Activated CD8-positive, alpha-beta T cell treated with anti-CD3 and anti-CD28 coated beads for 36 hours (primary cell): Measurements from ENCODE around the gene APBA3. TPM values are rescaled to one million over a fixed set of nuclear protein-coding genes. Genes with fewer than 3 reads are reported as not detected.
A peak's percentile ranks its signal among the peaks of the same experiment; 100 is the strongest.
"Not testable (repeated sequence)": the region's sequence is repeated elsewhere in the genome, so short reads cannot be mapped to it uniquely, and the experiment has no call there.

Experiments used
- ATAC-seq: fragments of 200-7000 bp; cut with Tn5 transposase; one replicate; pipeline ENCODE4 v1.10.0; 2021; ENCODE audit warnings: mild to moderate bottlenecking, moderate library complexity
- CTCF ChIA-PET: fragments of 350-600 bp; sonication (Branson Sonifier 250); formaldehyde crosslinking; loops from one replicate; lab custom pipeline; 2021; ENCODE audit warnings: antibody characterized with exemption; lab: Charles Lee
- POLR2A ChIA-PET: fragments of 350-600 bp; sonication (Branson Sonifier 250); formaldehyde crosslinking; loops from one replicate; lab custom pipeline; 2021; ENCODE audit warnings: antibody characterized with exemption; lab: Charles Lee
- DNase-seq: peaks from one replicate; pipeline ENCODE4 v3.0.0-alpha.2; 2020
- H3K27ac Mint-ChIP-seq: one replicate; pipeline ENCODE4 v1.8.0; 2021; ENCODE audit warnings: mild to moderate bottlenecking, mixed read lengths
- H3K27me3 Mint-ChIP-seq: one replicate; pipeline ENCODE4 v1.8.0; 2021; ENCODE audit warnings: mixed read lengths
- H3K36me3 Mint-ChIP-seq: one replicate; pipeline ENCODE4 v1.8.0; 2021; ENCODE audit warnings: low read depth, mixed read lengths
- H3K4me1 Mint-ChIP-seq: one replicate; pipeline ENCODE4 v1.8.0; 2021; ENCODE audit warnings: low read depth, mixed read lengths
- H3K4me3 Mint-ChIP-seq: one replicate; pipeline ENCODE4 v1.8.0; 2021; ENCODE audit warnings: mild to moderate bottlenecking, moderate library complexity, mixed read lengths
- H3K9me3 Mint-ChIP-seq: one replicate; pipeline ENCODE4 v1.8.0; 2021; ENCODE audit warnings: mixed read lengths
- intact Hi-C: fragments of 100-400 bp; cut with micrococcal nuclease; formaldehyde crosslinking; loops from one replicate; pipeline ENCODE4 v1.10.0; 2022
- total RNA-seq, 2 experiments: library from RNA; stranded (reverse); gene quantifications; one replicate each; pipeline ENCODE4 v1.2.3, GENCODE V29; 2021
- TF ChIP-seq, protein P1 (sequence below): fragments of 200-600 bp; IDR thresholded peaks from one replicate; pipeline ENCODE4 v1.8.0; 2022; ENCODE audit warnings: antibody characterized with exemption, mild to moderate bottlenecking

Gene APBA3
- total RNA-seq, 2 experiments from 2014 or later, result 28.0 to 29.1 TPM

DNA sequence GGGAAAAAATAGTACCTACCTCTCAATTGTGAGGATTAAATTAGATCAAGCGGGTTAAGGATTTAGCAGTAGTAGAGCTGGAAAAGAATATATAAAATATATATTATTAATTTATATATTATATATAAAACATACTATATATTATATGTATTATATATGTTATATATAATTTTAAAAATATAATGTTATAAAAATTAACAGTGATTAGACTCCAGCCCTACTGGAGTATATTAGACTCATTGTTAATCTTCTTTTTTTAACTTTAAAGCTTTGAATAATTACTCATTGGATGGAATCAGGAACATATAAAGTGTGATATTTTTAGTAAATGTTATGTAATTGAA, 610 bp upstream of the APBA3 start:
- POLR2A ChIA-PET, result interaction anchor here (0.6 to 2.3 kb wide), 11 partner anchors 10 to 576 kb away, joined by 3 to 10 read pairs (median 4); partner anchors contain the start of genes EEF2 and STAP2
- Mint-ChIP-seq H3K27me3 (no peaks in the 10 kb centered on the region), H3K27ac (peak overlapping the region; percentile 99), H3K36me3 (peaks cover 22% of the 10 kb centered on the region), H3K9me3 (no peaks in the 10 kb centered on the region), H3K4me3 (peak overlapping the region; percentile 99), H3K4me1 (peaks cover 41% of the 10 kb centered on the region)
- DNase-seq (no peak), ATAC-seq (no peak)
- intact Hi-C loops, result loop anchor here (10.0 kb wide), 1 partner anchor 53 kb away; no protein-coding TSS in a partner anchor
- TF ChIP-seq, protein P1, sequence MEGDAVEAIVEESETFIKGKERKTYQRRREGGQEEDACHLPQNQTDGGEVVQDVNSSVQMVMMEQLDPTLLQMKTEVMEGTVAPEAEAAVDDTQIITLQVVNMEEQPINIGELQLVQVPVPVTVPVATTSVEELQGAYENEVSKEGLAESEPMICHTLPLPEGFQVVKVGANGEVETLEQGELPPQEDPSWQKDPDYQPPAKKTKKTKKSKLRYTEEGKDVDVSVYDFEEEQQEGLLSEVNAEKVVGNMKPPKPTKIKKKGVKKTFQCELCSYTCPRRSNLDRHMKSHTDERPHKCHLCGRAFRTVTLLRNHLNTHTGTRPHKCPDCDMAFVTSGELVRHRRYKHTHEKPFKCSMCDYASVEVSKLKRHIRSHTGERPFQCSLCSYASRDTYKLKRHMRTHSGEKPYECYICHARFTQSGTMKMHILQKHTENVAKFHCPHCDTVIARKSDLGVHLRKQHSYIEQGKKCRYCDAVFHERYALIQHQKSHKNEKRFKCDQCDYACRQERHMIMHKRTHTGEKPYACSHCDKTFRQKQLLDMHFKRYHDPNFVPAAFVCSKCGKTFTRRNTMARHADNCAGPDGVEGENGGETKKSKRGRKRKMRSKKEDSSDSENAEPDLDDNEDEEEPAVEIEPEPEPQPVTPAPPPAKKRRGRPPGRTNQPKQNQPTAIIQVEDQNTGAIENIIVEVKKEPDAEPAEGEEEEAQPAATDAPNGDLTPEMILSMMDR, result no peak
- CTCF ChIA-PET, result interaction anchor here (1.0 to 6.5 kb wide), 13 partner anchors 19 to 377 kb away, joined by 3 to 39 read pairs (median 4); partner anchors contain the start of gene EEF2

DNA sequence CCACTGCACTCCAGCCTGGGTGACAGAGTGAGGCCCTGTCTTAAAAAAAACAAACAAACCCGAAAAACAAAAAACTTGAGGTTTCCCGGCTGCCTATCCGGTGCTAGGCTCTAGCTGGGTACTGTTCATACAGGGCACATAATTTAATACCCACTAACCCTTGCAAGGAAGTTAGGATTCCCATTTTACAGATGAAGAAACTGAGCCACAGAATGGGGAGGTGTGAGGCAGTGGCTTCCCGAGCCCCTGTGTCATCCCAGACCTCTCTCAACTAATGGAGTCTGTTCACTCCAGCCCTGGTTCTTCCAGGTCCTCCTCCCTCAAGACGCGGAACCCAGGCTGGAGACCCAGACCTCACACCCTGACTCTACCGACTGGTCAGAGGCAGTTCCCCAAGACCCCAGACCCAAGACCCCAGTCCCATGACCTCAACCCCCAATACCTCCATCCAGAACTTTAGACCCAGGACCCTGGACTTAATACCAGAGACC, 576 bp downstream of the APBA3 start:
- intact Hi-C loops, result loop anchor here (10.0 kb wide), 1 partner anchor 54 kb away; no protein-coding TSS in a partner anchor
- CTCF ChIA-PET, result interaction anchor here (0.7 to 6.5 kb wide), 6 partner anchors 28 to 236 kb away, joined by 3 to 39 read pairs (median 4); no protein-coding TSS in a partner anchor
- peak overlapping the region; percentile 96 for H3K27ac Mint-ChIP-seq

DNA sequence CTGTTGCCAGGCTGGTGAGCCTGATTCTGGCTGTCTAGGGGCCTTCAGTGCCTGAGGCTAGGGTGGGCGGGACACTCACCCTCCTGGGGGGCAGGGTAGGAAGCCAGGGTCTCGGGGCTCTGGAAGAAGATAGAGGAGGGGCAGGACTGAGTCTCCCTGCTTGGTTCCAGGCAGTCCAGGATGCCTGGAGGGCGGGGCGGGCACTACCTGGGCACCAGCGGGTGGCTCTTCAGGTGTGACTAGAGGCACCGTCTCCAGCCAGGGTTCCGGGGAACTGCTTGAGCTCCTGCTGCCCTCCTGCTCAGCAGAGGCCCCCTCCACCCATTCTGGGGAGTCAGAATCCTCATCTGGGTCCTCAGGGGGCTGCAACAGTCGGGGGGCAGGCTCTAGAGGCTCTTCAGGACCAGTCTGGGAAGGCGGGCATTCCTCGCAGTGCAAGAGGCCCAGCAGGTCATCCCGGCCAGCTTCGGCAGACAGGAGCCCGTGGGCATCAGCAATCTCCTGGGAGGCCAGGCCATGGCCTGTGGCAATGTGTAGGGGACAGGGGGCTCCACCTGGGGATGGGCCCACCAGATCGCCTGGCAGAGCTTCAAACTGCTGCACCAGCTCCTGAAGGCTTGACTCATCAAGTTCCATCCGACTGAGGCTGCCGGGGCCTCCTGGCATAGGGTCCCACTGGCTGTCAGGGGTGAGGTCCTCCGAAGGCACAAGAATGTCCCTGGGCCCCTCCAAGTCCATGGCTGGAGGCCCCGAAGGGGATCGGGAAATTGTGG, 1.8 kb downstream of the APBA3 start:
- DNase-seq (no peak), ATAC-seq (no peak)
- H3K4me1 Mint-ChIP-seq, result peaks cover 45% of the 10 kb centered on the region
- peaks cover 22% of the 10 kb centered on the region for H3K36me3 Mint-ChIP-seq
- ChIA-PET POLR2A (no interaction called here), CTCF (interaction anchor here (6.5 kb wide), 1 partner anchor 62 kb away, joined by 39 read pairs; no protein-coding TSS in a partner anchor)
- no peaks in the 10 kb centered on the region for H3K27me3 Mint-ChIP-seq
- no peaks in the 10 kb centered on the region for H3K9me3 Mint-ChIP-seq
- H3K4me3 Mint-ChIP-seq, result peak overlapping the region; percentile 99
- TF ChIP-seq, protein P1, result no peak
- intact Hi-C loops, result loop anchor here (10.0 kb wide), 1 partner anchor 55 kb away; no protein-coding TSS in a partner anchor
- H3K27ac Mint-ChIP-seq, result peak overlapping the region; percentile 34

More for the DNA sequence above, 576 bp downstream of the APBA3 start:
- POLR2A ChIA-PET, result interaction anchor here (2.3 kb wide), 1 partner anchor 224 kb away, joined by 10 read pairs; the partner anchor contains the start of gene EEF2
- Mint-ChIP-seq H3K27me3 (no peaks in the 10 kb centered on the region), H3K4me1 (peaks cover 38% of the 10 kb centered on the region), H3K36me3 (peaks cover 18% of the 10 kb centered on the region), H3K9me3 (no peaks in the 10 kb centered on the region), H3K4me3 (peak overlapping the region; percentile 99)
- TF ChIP-seq, protein P1, result no peak
- peak; percentile 32 for DNase-seq
- ATAC-seq, result no peak

DNA sequence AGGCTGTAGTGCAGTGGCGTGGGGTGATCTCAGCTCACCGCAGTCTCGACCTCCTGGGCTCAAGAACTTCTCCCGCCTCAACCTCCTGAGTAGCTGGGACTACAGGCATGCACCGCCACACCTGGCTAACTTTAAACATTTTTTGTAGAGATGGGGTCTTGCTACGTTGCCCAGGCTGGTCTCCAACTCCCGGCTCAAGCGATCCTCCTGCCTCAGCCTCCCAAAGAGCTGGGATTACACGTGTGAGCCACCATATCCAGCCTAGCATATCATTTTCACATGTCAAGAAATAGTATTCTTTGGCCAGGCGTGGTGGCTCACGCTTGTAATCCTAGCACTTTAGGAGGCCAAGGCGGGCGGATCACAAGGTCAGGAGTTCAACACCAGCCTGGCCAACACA, 3.2 kb downstream of the APBA3 start:
- CTCF ChIA-PET, result interaction anchor here (2.0 to 6.5 kb wide), 2 partner anchors 63 to 90 kb away, joined by 8 to 39 read pairs; no protein-coding TSS in a partner anchor
- intact Hi-C loops, H3K4me3 Mint-ChIP-seq, H3K27ac Mint-ChIP-seq, H3K27me3 Mint-ChIP-seq, H3K9me3 Mint-ChIP-seq, DNase-seq, ATAC-seq: not testable (repeated sequence)
- H3K36me3 Mint-ChIP-seq, result peaks cover 22% of the 10 kb centered on the region
- POLR2A ChIA-PET, result interaction anchor here (0.8 kb wide), 1 partner anchor 60 kb away, joined by 3 read pairs; no protein-coding TSS in a partner anchor
- peaks cover 45% of the 10 kb centered on the region for H3K4me1 Mint-ChIP-seq

DNA sequence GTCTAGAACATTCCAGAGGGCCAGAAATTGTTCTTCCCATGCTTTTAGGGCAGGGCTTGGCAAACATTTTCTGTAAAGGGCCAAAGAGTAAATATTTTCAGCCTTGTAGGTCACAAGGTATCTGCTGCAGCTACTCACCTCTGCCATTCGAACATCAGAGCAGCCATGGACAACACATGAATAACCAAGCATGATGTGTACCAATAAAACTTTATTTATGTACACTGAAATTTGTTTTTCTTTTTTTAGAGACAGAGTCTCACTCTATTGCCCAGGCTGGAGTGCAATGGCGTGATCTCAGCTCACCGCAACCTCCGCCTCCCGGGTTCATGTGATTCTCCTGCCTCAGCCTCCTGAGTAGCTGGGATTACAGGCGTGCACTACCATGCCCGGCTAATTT, 3.8 kb downstream of the APBA3 start:
- POLR2A ChIA-PET, result interaction anchor here (0.8 kb wide), 1 partner anchor 60 kb away, joined by 3 read pairs; no protein-coding TSS in a partner anchor
- H3K36me3 Mint-ChIP-seq, result peaks cover 22% of the 10 kb centered on the region
- H3K4me1 Mint-ChIP-seq, result peaks cover 39% of the 10 kb centered on the region
- ATAC-seq, H3K27me3 Mint-ChIP-seq, H3K9me3 Mint-ChIP-seq, H3K27ac Mint-ChIP-seq, intact Hi-C loops, H3K4me3 Mint-ChIP-seq, DNase-seq: not testable (repeated sequence)
- CTCF ChIA-PET, result interaction anchor here (2.0 kb wide), 1 partner anchor 91 kb away, joined by 8 read pairs; no protein-coding TSS in a partner anchor
